HL-60 (cell line): ENCODE data around the gene PLA2G3.

Experiments used
- DNase-seq, 2 experiments: peaks; one replicate each; pipeline ENCODE4 v3.0.0-alpha.2; 2010 to 2020; ENCODE audit warnings: low read depth in 1 of 2, low spot score in 1 of 2
- H3K27ac ChIP-seq: fragments of 250-450 bp; sonication (Bioruptor Pico); replicated peaks from 2 replicates; pipeline ENCODE4 v1.5.1; 2020; ENCODE audit warnings: mild to moderate bottlenecking, moderate library complexity
- H3K27me3 ChIP-seq: fragments of 250-450 bp; sonication (Bioruptor Pico); 2 replicates; pipeline ENCODE4 v1.5.1; 2021; ENCODE audit warnings: mild to moderate bottlenecking, moderate library complexity; ENCODE audit not compliant: insufficient read depth, poor library complexity, severe bottlenecking
- H3K4me3 ChIP-seq: replicated peaks from 2 replicates; pipeline ENCODE4 v1.5.1; 2011; ENCODE audit warnings: mild to moderate bottlenecking, control low read depth, low read length; ENCODE audit not compliant: insufficient read depth
- CTCF ChIP-seq: IDR thresholded peaks from one replicate; pipeline ENCODE4 v1.5.1; 2011; ENCODE audit warnings: low read length, control low read depth, inconsistent platforms; ENCODE audit not compliant: insufficient read depth
- GABPA ChIP-seq: IDR thresholded peaks from 2 replicates; pipeline ENCODE4 v1.6.1; 2012; ENCODE audit warnings: low read depth
- POLR2AphosphoS5 ChIP-seq: IDR thresholded peaks from 2 replicates; pipeline ENCODE4 v1.6.1; 2012; ENCODE audit warnings: low read depth
- REST ChIP-seq: IDR thresholded peaks from 2 replicates; pipeline ENCODE4 v1.6.1; 2012; ENCODE audit warnings: low read depth; ENCODE audit not compliant: insufficient replicate concordance
- SPI1 ChIP-seq: IDR thresholded peaks from 2 replicates; pipeline ENCODE4 v1.6.1; 2012; ENCODE audit warnings: low read depth, mild to moderate bottlenecking, borderline replicate concordance

Gene PLA2G3

GRCh38 chr22:31135706-31136105 is 4.6 kb downstream of the PLA2G3 start:
- Histone ChIP-seq H3K4me3 (no peak overlapping the region), H3K27ac (no peak overlapping the region), H3K27me3 (no peaks in the 10 kb centered on the region)
- no peak for DNase-seq
- TF ChIP-seq GABPA, result no peak
- TF ChIP-seq POLR2AphosphoS5, result no peak
- no peak for TF ChIP-seq CTCF
- TF ChIP-seq REST, result no peak
- TF ChIP-seq SPI1, result no peak

- Histone ChIP-seq H3K27ac (no peak overlapping the region), H3K27me3 (no peaks in the 10 kb centered on the region), H3K4me3 (no peak overlapping the region)
- no peak for DNase-seq
- TF ChIP-seq GABPA (no peak), CTCF (no peak), REST (no peak), SPI1 (no peak), POLR2AphosphoS5 (no peak)
Measured at GRCh38 chr22:31134688-31135087, 5.6 kb downstream of the PLA2G3 start.

- no peak overlapping the region for H3K27ac ChIP-seq
- H3K27me3 ChIP-seq, result no peaks in the 10 kb centered on the region
- H3K4me3 ChIP-seq, result no peak overlapping the region
- no peak for DNase-seq
- TF ChIP-seq CTCF (no peak), GABPA (no peak), POLR2AphosphoS5 (no peak), REST (no peak), SPI1 (no peak)
Measured at GRCh38 chr22:31133911-31134310, 6.4 kb downstream of the PLA2G3 start.
